DOHH2 (cell line): ENCODE measurements around the gene CRYBG1.

Experiments
- CTCF ChIP-seq: fragments of 200-600 bp; sonication (generic); IDR thresholded peaks from one replicate; pipeline ENCODE4 v1.5.1; 2014; ENCODE audit warnings: antibody characterized with exemption, mild to moderate bottlenecking, low read depth, low read length; ENCODE audit not compliant: poor library complexity, severe bottlenecking
- EZH2phosphoT487 ChIP-seq: fragments of 200-600 bp; sonication (generic); IDR thresholded peaks from 2 replicates; pipeline ENCODE4 v1.6.1; 2017; ENCODE audit warnings: borderline replicate concordance, mild to moderate bottlenecking, antibody characterized with exemption, low read length, moderate library complexity, mixed read lengths

- no peak for TF ChIP-seq EZH2phosphoT487
- no peak for TF ChIP-seq CTCF
Observed at GRCh38 chr6:106520711-106521401, 160.3 kb downstream of the CRYBG1 start.
